H1 (cell line): Measurements from ENCODE around the gene CRP. TPM values are rescaled to one million over a fixed set of nuclear protein-coding genes. Genes with fewer than 3 reads are reported as not detected.

ENCODE experiments used
- CTCF ChIA-PET: fragments of 300-600 bp; sonication (Branson Sonifier 250); formaldehyde crosslinking; loops from one replicate; lab custom pipeline; 2021; ENCODE audit not compliant: partially characterized antibody; lab: Charles Lee
- POLR2A ChIA-PET: fragments of 300-600 bp; sonication (Branson Sonifier 250); formaldehyde crosslinking; loops from one replicate; lab custom pipeline; 2021; ENCODE audit warnings: inconsistent platforms; ENCODE audit not compliant: partially characterized antibody; lab: Charles Lee
- DNase-seq, 2 experiments: peaks; one replicate each; pipeline versions ENCODE4 v3.0.0 to v3.0.0-alpha.2; 2010 to 2022; ENCODE audit warnings: low spot score in 2 of 2, low read depth in 1 of 2, mixed read lengths in 1 of 2
- FAIRE-seq: peaks from 2 replicates; lab custom pipeline; 2011; peaks lifted over from hg19 to GRCh38; lab: Jason Lieb, UNC
- H2AFZ ChIP-seq: 2 replicates; pipeline ENCODE4 v1.8.1; 2012; ENCODE audit warnings: low read length, inconsistent platforms
- H2AK5ac ChIP-seq: 2 replicates; pipeline ENCODE4 v1.6.1; 2013; ENCODE audit warnings: low read depth, low read length
- H2BK120ac ChIP-seq: replicated peaks from 2 replicates; pipeline ENCODE3; 2013; ENCODE audit warnings: low read depth, low read length, inconsistent platforms
- H2BK12ac ChIP-seq: 2 replicates; pipeline ENCODE4 v1.6.1; 2013; ENCODE audit warnings: low read depth, low read length
- H2BK15ac ChIP-seq: 2 replicates; pipeline ENCODE4 v1.6.1; 2013; ENCODE audit warnings: low read length
- H2BK20ac ChIP-seq: 2 replicates; pipeline ENCODE4 v1.6.1; 2013; ENCODE audit warnings: low read length
- H2BK5ac ChIP-seq: 2 replicates; pipeline ENCODE4 v1.6.1; 2013; ENCODE audit warnings: low read depth, low read length
- H3K14ac ChIP-seq: 2 replicates; pipeline ENCODE4 v1.6.1; 2013; ENCODE audit warnings: inconsistent platforms; ENCODE audit not compliant: insufficient read length
- H3K18ac ChIP-seq: 2 replicates; pipeline ENCODE4 v1.6.1; 2013; ENCODE audit warnings: low read length; ENCODE audit errors: extremely low read depth
- H3K23ac ChIP-seq: 2 replicates; pipeline ENCODE4 v1.6.1; 2013; ENCODE audit warnings: inconsistent platforms; ENCODE audit not compliant: insufficient read length
- H3K23me2 ChIP-seq: 2 replicates; pipeline ENCODE4 v1.6.1; 2013; ENCODE audit warnings: low read depth, low read length
- H3K27ac ChIP-seq: 2 replicates; pipeline ENCODE4 v1.6.1; 2011; ENCODE audit warnings: low read depth, low read length, inconsistent platforms
- H3K27me3 ChIP-seq, 4 experiments: replicated peaks in 1 of 4; 1 replicate in 1 of 4; 2 replicates in 3 of 4; pipeline versions ENCODE4 v1.6.1 to v1.8.1; 2011 to 2013; ENCODE audit warnings: low read length in 3 of 4, mild to moderate bottlenecking in 3 of 4, inconsistent platforms in 2 of 4, mixed read lengths in 2 of 4, moderate library complexity in 1 of 4; ENCODE audit not compliant: control insufficient read depth in 3 of 4, insufficient read depth in 3 of 4; ENCODE audit errors: extremely low read depth in 1 of 4
- H3K36me3 ChIP-seq, 4 experiments: 2 replicates each; pipeline versions ENCODE4 v1.6.1 to v1.8.1; 2011 to 2013; ENCODE audit warnings: mild to moderate bottlenecking in 4 of 4, low read length in 3 of 4, moderate library complexity in 2 of 4, control low read depth in 1 of 4, inconsistent platforms in 1 of 4; ENCODE audit not compliant: insufficient read depth in 4 of 4, control insufficient read depth in 2 of 4
- H3K4ac ChIP-seq: replicated peaks from 2 replicates; pipeline ENCODE3; 2013; ENCODE audit warnings: low read length, low read depth, mixed read lengths, inconsistent platforms; ENCODE audit not compliant: insufficient read length
- H3K4me1 ChIP-seq, 4 experiments: replicated peaks in 1 of 4; 1 replicate in 1 of 4; 2 replicates in 3 of 4; pipeline versions ENCODE4 v1.6.1 to v1.8.1; 2011 to 2013; ENCODE audit warnings: low read length in 3 of 4, inconsistent platforms in 2 of 4, mixed read lengths in 1 of 4; ENCODE audit not compliant: insufficient read depth in 4 of 4, control insufficient read depth in 3 of 4
- H3K4me2 ChIP-seq, 2 experiments: 2 replicates each; pipeline versions ENCODE4 v1.6.1 to v1.8.1; 2011 to 2013; ENCODE audit warnings: low read depth in 2 of 2, low read length in 2 of 2, control low read depth in 1 of 2, inconsistent platforms in 1 of 2, mild to moderate bottlenecking in 1 of 2; ENCODE audit not compliant: insufficient read depth in 1 of 2
- H3K4me3 ChIP-seq, 4 experiments: fragments of 200-600, 300-600 bp in 1 of 4; sonication (generic), shearing (Covaris generic), sonication (Bioruptor Twin) in 1 of 4; 2 replicates each; pipeline versions ENCODE4 v1.5.1 to v1.8.1; 2011 to 2016; ENCODE audit warnings: low read length in 4 of 4, low read depth in 3 of 4, control low read depth in 2 of 4, inconsistent platforms in 2 of 4, mild to moderate bottlenecking in 2 of 4, mixed read lengths in 1 of 4, moderate library complexity in 1 of 4; ENCODE audit not compliant: insufficient read depth in 2 of 4; ENCODE audit errors: extremely low read depth in 1 of 4
- H3K56ac ChIP-seq: replicated peaks from 2 replicates; pipeline ENCODE3; 2013; ENCODE audit warnings: low read depth, mild to moderate bottlenecking, mixed read lengths, low read length, inconsistent platforms; ENCODE audit not compliant: insufficient read length
- H3K79me1 ChIP-seq: 2 replicates; pipeline ENCODE4 v1.6.1; 2013; ENCODE audit warnings: low read depth, low read length, control low read depth
- H3K79me2 ChIP-seq, 2 experiments: 2 replicates each; pipeline versions ENCODE4 v1.6.1 to v1.8.1; 2012 to 2013; ENCODE audit warnings: low read length in 2 of 2, mild to moderate bottlenecking in 2 of 2, inconsistent platforms in 1 of 2; ENCODE audit not compliant: insufficient read depth in 2 of 2, control insufficient read depth in 1 of 2
- H3K9ac ChIP-seq, 4 experiments: replicated peaks in 1 of 4; 1 replicate in 1 of 4; 2 replicates in 3 of 4; pipeline versions ENCODE4 v1.6.1 to v1.8.1; 2011 to 2013; ENCODE audit warnings: low read depth in 3 of 4, low read length in 3 of 4, control low read depth in 2 of 4, mild to moderate bottlenecking in 2 of 4, moderate library complexity in 2 of 4, inconsistent platforms in 1 of 4; ENCODE audit errors: extremely low read depth in 1 of 4
- H3K9me3 ChIP-seq, 2 experiments: 2 replicates each; pipeline versions ENCODE4 v1.6.1 to v1.8.1; 2012 to 2013; ENCODE audit warnings: mild to moderate bottlenecking in 2 of 2, moderate library complexity in 2 of 2, control low read depth in 1 of 2, inconsistent platforms in 1 of 2, low read depth in 1 of 2, low read length in 1 of 2, mixed read lengths in 1 of 2; ENCODE audit not compliant: insufficient read depth in 2 of 2
- H4K20me1 ChIP-seq, 2 experiments: replicated peaks in 1 of 2; 2 replicates each; pipeline versions ENCODE3 to v1.8.1; 2011 to 2013; ENCODE audit warnings: inconsistent platforms in 2 of 2, low read length in 2 of 2, mild to moderate bottlenecking in 1 of 2; ENCODE audit not compliant: insufficient read depth in 2 of 2, control insufficient read depth in 1 of 2
- H4K5ac ChIP-seq: 2 replicates; pipeline ENCODE4 v1.6.1; 2013; ENCODE audit warnings: low read length, low read depth, mixed read lengths, inconsistent platforms; ENCODE audit not compliant: insufficient read length
- H4K8ac ChIP-seq: 2 replicates; pipeline ENCODE4 v1.8.0; 2013; ENCODE audit warnings: mild to moderate bottlenecking, moderate library complexity, low read length, inconsistent platforms; ENCODE audit not compliant: insufficient read depth; ENCODE audit errors: extremely low read depth
- H4K91ac ChIP-seq: replicated peaks from 2 replicates; pipeline ENCODE3; 2013; ENCODE audit warnings: low read length, mixed read lengths, inconsistent platforms; ENCODE audit not compliant: insufficient read length
- MAFK ChIP-seq: IDR thresholded peaks from 2 replicates; pipeline ENCODE4 v1.6.1; 2012; ENCODE audit warnings: low read depth, mild to moderate bottlenecking, improper control_type of control experiment, low read length
- POLR2AphosphoS5 ChIP-seq: IDR thresholded peaks from 2 replicates; pipeline ENCODE4 v1.6.1; 2011; ENCODE audit warnings: low read depth, low read length
- SP1 ChIP-seq: IDR thresholded peaks from 2 replicates; pipeline ENCODE4 v1.6.1; 2011; ENCODE audit warnings: low read depth, low read length
- WGBS, 2 experiments: shearing (Covaris generic) in 1 of 2; methylation state at CpG; one replicate each; pipeline versions ENCODE4 v1.1.6 to v1.1.7; 2013 to 2015; ENCODE audit warnings: low lambda C conversion rate in 2 of 2, mixed read lengths in 2 of 2, inconsistent platforms in 1 of 2, low coverage in 1 of 2, missing lambda C conversion rate in 1 of 2; ENCODE audit not compliant: insufficient replicate concordance in 2 of 2, insufficient coverage in 1 of 2, insufficient read length in 1 of 2; ENCODE audit errors: extremely low coverage in 1 of 2, missing lambda C conversion rate in 1 of 2; 5-methylcytosine and 5-hydroxymethylcytosine counted together
- long read RNA-seq, 2 experiments: library from RNA in 1 of 2; library from capped mRNA in 1 of 2; stranded (forward); transcript quantifications; one replicate each; pipeline ENCODE4 v2.0.0, GENCODE V29; 2021; ENCODE audit warnings: inconsistent platforms in 1 of 2
- polyA minus RNA-seq, 3 experiments: library from RNA; depleted of rRNA, polyadenylated mRNA; stranded (reverse); fragments of >200 nt; gene quantifications; 1 replicate in 2 of 3; 2 replicates in 1 of 3; pipeline ENCODE4 v1.2.3, GENCODE V29; 2011
- polyA plus RNA-seq, 7 experiments: library from polyadenylated mRNA; depleted of rRNA in 3 of 7; stranded (reverse) in 5 of 7; unstranded in 2 of 7; fragments of >200 nt in 5 of 7; fragments of 200-250 nt in 2 of 7; gene quantifications; 1 replicate in 5 of 7; 2 replicates in 1 of 7; 4 replicates in 1 of 7; pipeline versions ENCODE4 v1.2.1 to v1.2.3, GENCODE V29; 2011 to 2013; ENCODE audit warnings: missing spikeins in 2 of 7, mixed read lengths in 2 of 7
- total RNA-seq: library from RNA; stranded (reverse); fragmentation: NEBNext Ultra II Directional; extraction: Animal tissue kit (Norgen Biotek cat#: 25700); gene quantifications from 2 replicates; pipeline ENCODE4 v1.2.1, GENCODE V29; 2021

CRP gene, protein sequence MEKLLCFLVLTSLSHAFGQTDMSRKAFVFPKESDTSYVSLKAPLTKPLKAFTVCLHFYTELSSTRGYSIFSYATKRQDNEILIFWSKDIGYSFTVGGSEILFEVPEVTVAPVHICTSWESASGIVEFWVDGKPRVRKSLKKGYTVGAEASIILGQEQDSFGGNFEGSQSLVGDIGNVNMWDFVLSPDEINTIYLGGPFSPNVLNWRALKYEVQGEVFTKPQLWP
- total RNA-seq (not detected in 2 replicates), polyA plus RNA-seq (2011; rRNA removed) (not detected in 2 replicates), polyA minus RNA-seq (2011; rRNA and poly(A)+ RNA removed) (not detected in 2 replicates)
- not detected for polyA plus RNA-seq (2011; cell fraction: cytosol; rRNA removed)
- not detected for polyA plus RNA-seq (2011; cell fraction: nucleus; rRNA removed)
- not detected in 4 replicates for polyA plus RNA-seq (2012, experiment 1 of 2)
- not detected for polyA plus RNA-seq (2012, experiment 2 of 2)
- not detected for polyA plus RNA-seq (2013, experiment 1 of 2)
- polyA plus RNA-seq (2013, experiment 2 of 2): not detected
- polyA minus RNA-seq (2011; cell fraction: cytosol; rRNA and poly(A)+ RNA removed): not detected
- not detected for polyA minus RNA-seq (2011; cell fraction: nucleus; rRNA and poly(A)+ RNA removed)
- long read RNA-seq, experiment 1: 0 reads
- long read RNA-seq, experiment 2: 0 reads

DNA sequence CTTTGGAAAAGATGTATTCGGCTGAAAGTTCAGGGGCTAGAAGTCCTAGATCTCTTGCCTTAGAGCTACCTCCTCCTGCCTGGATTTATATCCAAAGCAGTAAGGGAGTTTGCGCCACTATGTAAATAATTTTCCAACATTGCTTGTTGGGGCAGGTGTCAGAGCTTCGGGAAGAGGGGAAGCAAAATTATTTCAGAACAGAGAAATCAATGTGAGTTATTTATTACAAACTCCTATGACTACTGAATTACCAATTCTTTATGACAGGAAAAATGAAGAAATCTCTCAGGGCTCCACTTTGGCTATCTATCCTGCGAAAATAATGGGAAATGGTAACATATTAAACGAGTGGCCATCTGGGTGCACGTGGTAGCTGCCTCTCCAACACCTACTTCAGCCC, at the start of gene CRP:
TSS of gene CRP (minus strand) at position 61 of the 400 bp plus-strand sequence. CDS start 104 bp downstream, outside the sequence.
- no peaks in the 10 kb centered on the region for H3K79me2 ChIP-seq
- H2BK5ac ChIP-seq: no peak within 1 kb of the TSS
- no peaks in the 10 kb centered on the region for H3K4me1 ChIP-seq
- no peak within 1 kb of the TSS for H3K4ac ChIP-seq
- H4K20me1 ChIP-seq: no peaks in the 10 kb centered on the region
- H3K4me3 ChIP-seq: no peak within 1 kb of the TSS
- H3K14ac ChIP-seq: no peak within 1 kb of the TSS
- no peak within 1 kb of the TSS for H4K8ac ChIP-seq
- H3K23ac ChIP-seq: no peak within 1 kb of the TSS
- no peak within 1 kb of the TSS for H3K18ac ChIP-seq
- H3K9me3 ChIP-seq: peaks cover 64 to 84% of the 10 kb centered on the region in 2 experiments
- H2BK120ac ChIP-seq: no peak within 1 kb of the TSS
- no peak within 1 kb of the TSS for H3K9ac ChIP-seq
- WGBS, 2 experiments: 62% methylated on average over 6 of the region's 6 CpGs; no CpG with 5 or more reads in 1 of the 2 experiments
- FAIRE-seq: no peak
- no peaks in the 10 kb centered on the region for H3K23me2 ChIP-seq
- H2AFZ ChIP-seq: no peak within 1 kb of the TSS
- DNase-seq: no peak
- H3K27ac ChIP-seq: no peak within 1 kb of the TSS
- no peak within 1 kb of the TSS for H2BK15ac ChIP-seq
- H2BK20ac ChIP-seq: no peak within 1 kb of the TSS
- H4K91ac ChIP-seq: no peak within 1 kb of the TSS
- no peak within 1 kb of the TSS for H3K56ac ChIP-seq
- POLR2A ChIA-PET: no interaction called here
- H3K79me1 ChIP-seq: no peaks in the 10 kb centered on the region
- no peak within 1 kb of the TSS for H3K4me2 ChIP-seq
- CTCF ChIA-PET: no interaction called here
- no peak for TF ChIP-seq POLR2AphosphoS5
- TF ChIP-seq SP1: no peak
- no peak for TF ChIP-seq MAFK
- no peaks in the 10 kb centered on the region for H3K27me3 ChIP-seq
- H2BK12ac ChIP-seq: no peak within 1 kb of the TSS
- no peak within 1 kb of the TSS for H4K5ac ChIP-seq
- H3K36me3 ChIP-seq: no peaks in the 10 kb centered on the region
- no peak within 1 kb of the TSS for H2AK5ac ChIP-seq
